ENCODE results near the gene MYMK. TPM values are rescaled to one million over a fixed set of nuclear protein-coding genes. Genes with fewer than 3 reads are reported as not detected.

Gene MYMK
- total and polyA plus RNA-seq, 2 of the 4 experiments (the other 2 are of a cell fraction) = not detected

GRCh38 chr9:133487331-133487725, 37.4 kb downstream of the MYMK start:
- no peak overlapping the region for H4K8ac ChIP-seq (ENCODE audit: low read depth in 2 of 2, low read length in 2 of 2)
- CTCF ChIA-PET = no interaction called here
- WGBS, 2 experiments (ENCODE audit: extremely low coverage in 2 of 2, insufficient read length in 1 of 2) = 90% methylated on average over 2 of the region's 8 CpGs; no CpG with 5 or more reads in 1 of the 2 experiments

More at GRCh38 chr9:133487331-133487725, 37.4 kb downstream of the MYMK start:
- Histone ChIP-seq H3K9me3 (ENCODE audit: control insufficient read depth, insufficient read depth, low read length) (no peaks in the 10 kb centered on the region), H2AK5ac (ENCODE audit: low read depth, low read length) (no peak overlapping the region), H3K4me3 (ENCODE audit: insufficient read depth, low read depth, low read length) (no peak overlapping the region), H3K9me1 (ENCODE audit: insufficient read depth, low read length) (no peaks in the 10 kb centered on the region; the same call in 1 of the 2 replicates), H3K27ac (ENCODE audit: insufficient read depth, low read length) (no peak overlapping the region), H2AFZ (replicated peaks; ENCODE audit: low read length, poor library complexity) (no peak overlapping the region), H2BK15ac (ENCODE audit: low read depth, low read length) (no peak overlapping the region), H2BK120ac (ENCODE audit: low read depth, low read length) (no peak overlapping the region), H3K79me1 (ENCODE audit: low read depth in 1 of 2, low read length in 2 of 2) (no peaks in the 10 kb centered on the region), H2BK5ac (ENCODE audit: low read depth, low read length, poor library complexity, severe bottlenecking) (no peak overlapping the region), H3K18ac (ENCODE audit: low read depth, low read length) (no peak overlapping the region), H3K36me3 (ENCODE audit: control insufficient read depth, insufficient read depth, low read length) (no peaks in the 10 kb centered on the region), H4K5ac (ENCODE audit: low read depth, low read length) (no peak overlapping the region), H3K4me2 (ENCODE audit: low read depth, low read length) (no peak overlapping the region), H3K56ac (ENCODE audit: extremely low read depth, insufficient read depth, low read length) (no peak overlapping the region), H3K4ac (ENCODE audit: low read depth, low read length) (no peak overlapping the region), H3K23ac (ENCODE audit: low read depth, low read length) (no peak overlapping the region), H3K9ac (ENCODE audit: low read depth, low read length) (no peak overlapping the region), H2BK20ac (ENCODE audit: low read depth, low read length) (no peak overlapping the region), H4K91ac (ENCODE audit: insufficient read depth, low read depth, low read length) (no peak overlapping the region), H2AK9ac (replicated peaks; ENCODE audit: low read depth, low read length, poor library complexity) (no peak overlapping the region), H3K4me1 (ENCODE audit: control insufficient read depth, insufficient read depth, low read length) (peaks cover 4% of the 10 kb centered on the region; the same call in 1 of the 2 replicates), H3K27me3 (ENCODE audit: control insufficient read depth, insufficient read depth, low read length) (peaks cover 13% of the 10 kb centered on the region; the same call in 1 of the 2 replicates), H3K14ac (replicated peaks; ENCODE audit: low read depth, low read length) (no peak overlapping the region), H4K20me1 (ENCODE audit: insufficient read depth, low read length) (0 out of 2 replicates have a peak, but pooled peaks cover 5% of the 10 kb centered on the region)
- DNase-seq = no peak
- no peak for ATAC-seq (ENCODE audit: low read depth)
- in situ Hi-C loops (cut with MboI; ENCODE audit: low sequenced_read_pairs) (loop anchor here (10.0 to 25.0 kb wide), 2 partner anchors 83 to 450 kb away; partner anchors contain the start of gene GTF3C5), intact Hi-C loops (cut with micrococcal nuclease) (loop anchor here (2.0 kb wide), 1 partner anchor 131 kb away; the partner anchor contains the start of genes SURF1 and SURF2), dilution Hi-C loops (cut with HindIII; ENCODE audit: low sequenced_read_pairs, unreplicated experiment) (no loop called here)
- no TSS peak for BruUV-seq (replicated peaks)
- TF ChIP-seq USF2 (IDR thresholded peaks at IDR 0.05; ENCODE audit: low read depth, low read length) (no peak), CHD1 (IDR thresholded peaks at IDR 0.05; ENCODE audit: low read depth, low read length) (no peak), RCOR1 (IDR thresholded peaks at IDR 0.05; ENCODE audit: insufficient replicate concordance, low read length) (no peak), FOS (IDR thresholded peaks at IDR 0.05; ENCODE audit: low read depth, low read length) (no peak), ELK1 (IDR thresholded peaks at IDR 0.05; ENCODE audit: borderline replicate concordance, low read depth, low read length) (no peak), RAD21 (IDR thresholded peaks at IDR 0.05; ENCODE audit: low read length) (no peak), SMC3 (IDR thresholded peaks at IDR 0.05; ENCODE audit: low read depth, low read length) (no peak), CTCF (conservative IDR thresholded peaks at IDR 0.05; ENCODE audit: low read depth, low read length) (no peak), MAZ (IDR thresholded peaks at IDR 0.05; ENCODE audit: borderline replicate concordance, low read depth, low read length) (no peak), BHLHE40 (IDR thresholded peaks at IDR 0.05; ENCODE audit: low read depth, low read length) (no peak), NFE2L2 (IDR thresholded peaks at IDR 0.05; ENCODE audit: low read depth, low read length) (no peak), POLR2A (IDR thresholded peaks at IDR 0.05; ENCODE audit: low read depth, low read length) (no peak), RFX5 (IDR thresholded peaks at IDR 0.05; ENCODE audit: low read depth, low read length) (no peak), CEBPB (IDR thresholded peaks at IDR 0.05; ENCODE audit: low read depth, low read length) (no peak), MAFK (IDR thresholded peaks at IDR 0.05; ENCODE audit: low read depth, low read length) (no peak), MXI1 (IDR thresholded peaks at IDR 0.05; ENCODE audit: borderline replicate concordance, low read depth, low read length) (no peak)
- POLR2A ChIA-PET (ENCODE audit: unreplicated experiment) = no interaction called here
